HEK293 (cell line): ENCODE data around the gene COL1A2.

Source experiments
- CTCF ChIA-PET: fragments of 350-600 bp; formaldehyde crosslinking; extraction: SDS; loops from one replicate; lab custom pipeline; 2021; ENCODE audit warnings: antibody characterized with exemption; lab: Yijun Ruan, JAX
- POLR2A ChIA-PET: fragments of 300-600 bp; formaldehyde crosslinking; extraction: SDS; loops from one replicate; lab custom pipeline; 2020; ENCODE audit warnings: antibody characterized with exemption, inconsistent platforms; lab: Yijun Ruan, JAX
- H3K27ac ChIP-seq: fragments of 200-500 bp; sonication (Bioruptor generic); 2 replicates; pipeline ENCODE4 v1.5.1; 2014; ENCODE audit warnings: low read depth, low read length, control low read depth, inconsistent platforms; ENCODE audit errors: extremely low read depth
- H3K36me3 ChIP-seq, 2 experiments: fragments of 200-500 bp in 1 of 2; sonication (Bioruptor generic) in 1 of 2; 1 replicate in 1 of 2; 2 replicates in 1 of 2; pipeline ENCODE4 v1.5.1; 2014 to 2017; ENCODE audit warnings: inconsistent platforms in 2 of 2, low read length in 2 of 2; ENCODE audit not compliant: control insufficient read depth in 2 of 2, insufficient read depth in 1 of 2
- H3K4me1 ChIP-seq: fragments of 200-500 bp; sonication (Bioruptor generic); 2 replicates; pipeline ENCODE4 v1.5.1; 2014; ENCODE audit warnings: mild to moderate bottlenecking, low read length, inconsistent platforms; ENCODE audit not compliant: control insufficient read depth, insufficient read depth
- H3K4me3 ChIP-seq: 2 replicates; pipeline ENCODE4 v1.5.1; 2011; ENCODE audit warnings: low read depth, mild to moderate bottlenecking, control low read depth, low read length, moderate library complexity
- H3K9me3 ChIP-seq: fragments of 200-500 bp; sonication (Bioruptor generic); 2 replicates; pipeline ENCODE4 v1.5.1; 2014; ENCODE audit warnings: low read depth, low read length, inconsistent platforms; ENCODE audit not compliant: control insufficient read depth, insufficient read depth
- MEIS1 ChIP-seq: sonication (generic); formaldehyde crosslinking; IDR thresholded peaks from 2 replicates; pipeline ENCODE4 v1.8.1; 2022; ENCODE audit warnings: missing genetic modification reagents, mild to moderate bottlenecking, borderline replicate concordance
- SALL2 ChIP-seq: fragments of 450-650 bp; formaldehyde crosslinking; IDR thresholded peaks from 2 replicates; pipeline ENCODE4 v1.5.0; 2017; ENCODE audit warnings: missing biosample characterization, mild to moderate bottlenecking, missing genetic modification characterization, borderline replicate concordance
- YY2 ChIP-seq: fragments of 450-650 bp; formaldehyde crosslinking; IDR thresholded peaks from 2 replicates; pipeline ENCODE4 v1.5.1; 2016; ENCODE audit warnings: missing biosample characterization, missing genetic modification characterization
- ZEB2 ChIP-seq: fragments of 450-650 bp; formaldehyde crosslinking; IDR thresholded peaks from 2 replicates; pipeline ENCODE4 v1.5.1; 2016; ENCODE audit warnings: missing biosample characterization, missing genetic modification characterization
- ZFP69B ChIP-seq: fragments of 450-650 bp; formaldehyde crosslinking; IDR thresholded peaks from 2 replicates; pipeline ENCODE4 v1.5.1; 2016; ENCODE audit warnings: missing biosample characterization, missing genetic modification characterization
- ZNF16 ChIP-seq: fragments of 450-650 bp; formaldehyde crosslinking; IDR thresholded peaks from 2 replicates; pipeline ENCODE4 v1.5.1; 2016; ENCODE audit warnings: low read depth, missing biosample characterization, missing genetic modification characterization
- ZNF175 ChIP-seq: fragments of 450-650 bp; formaldehyde crosslinking; IDR thresholded peaks from 2 replicates; pipeline ENCODE4 v1.5.1; 2016; ENCODE audit warnings: missing biosample characterization, missing genetic modification characterization
- ZNF19 ChIP-seq: fragments of 450-650 bp; formaldehyde crosslinking; IDR thresholded peaks from 2 replicates; pipeline ENCODE4; 2016; ENCODE audit warnings: missing biosample characterization, missing genetic modification characterization, low read depth
- ZNF211 ChIP-seq: fragments of 450-650 bp; formaldehyde crosslinking; IDR thresholded peaks from 2 replicates; pipeline ENCODE4 v1.5.1; 2016; ENCODE audit warnings: low read depth, missing biosample characterization, missing genetic modification characterization
- ZNF292 ChIP-seq: fragments of 450-650 bp; formaldehyde crosslinking; IDR thresholded peaks from 2 replicates; pipeline ENCODE4 v1.5.1; 2016; ENCODE audit warnings: low read depth, missing biosample characterization, missing genetic modification characterization, borderline replicate concordance
- ZNF366 ChIP-seq: fragments of 450-650 bp; formaldehyde crosslinking; conservative IDR thresholded peaks from 2 replicates; pipeline ENCODE4 v1.5.1; 2016; ENCODE audit warnings: missing biosample characterization, missing genetic modification characterization
- ZNF416 ChIP-seq: fragments of 450-650 bp; formaldehyde crosslinking; IDR thresholded peaks from 2 replicates; pipeline ENCODE4 v1.5.1; 2016; ENCODE audit warnings: missing biosample characterization, missing genetic modification characterization
- ZNF548 ChIP-seq: fragments of 450-650 bp; formaldehyde crosslinking; IDR thresholded peaks from 2 replicates; pipeline ENCODE4 v1.5.1; 2016; ENCODE audit warnings: missing biosample characterization, missing genetic modification characterization
- ZNF623 ChIP-seq: fragments of 450-650 bp; formaldehyde crosslinking; IDR thresholded peaks from 2 replicates; pipeline ENCODE4 v1.5.1; 2016; ENCODE audit warnings: missing biosample characterization, missing genetic modification characterization
- ZNF626 ChIP-seq: fragments of 450-650 bp; sonication (Bioruptor Pico); formaldehyde crosslinking; IDR thresholded peaks from 2 replicates; pipeline ENCODE4 v1.5.1; 2018; ENCODE audit warnings: missing biosample characterization, missing genetic modification characterization, inconsistent platforms
- ZNF658 ChIP-seq: fragments of 450-650 bp; formaldehyde crosslinking; IDR thresholded peaks from 2 replicates; pipeline ENCODE4; 2016; ENCODE audit warnings: missing biosample characterization, missing genetic modification characterization
- ZNF707 ChIP-seq: fragments of 450-650 bp; formaldehyde crosslinking; IDR thresholded peaks from 2 replicates; pipeline ENCODE4 v1.5.1; 2016; ENCODE audit warnings: missing biosample characterization, missing genetic modification characterization
- ZNF791 ChIP-seq: fragments of 450-650 bp; formaldehyde crosslinking; IDR thresholded peaks from 2 replicates; pipeline ENCODE4 v1.5.1; 2016; ENCODE audit warnings: missing biosample characterization, missing genetic modification characterization
- TF ChIP-seq, protein P1 (sequence below): fragments of 450-650 bp; formaldehyde crosslinking; IDR thresholded peaks from 2 replicates; pipeline ENCODE4 v1.5.1; 2016; ENCODE audit warnings: missing biosample characterization, missing genetic modification characterization
- TF ChIP-seq, protein P2 (sequence below): fragments of 450-650 bp; formaldehyde crosslinking; IDR thresholded peaks from 2 replicates; pipeline ENCODE4 v1.5.1; 2017; ENCODE audit warnings: missing biosample characterization, missing genetic modification characterization

Gene COL1A2

DNA sequence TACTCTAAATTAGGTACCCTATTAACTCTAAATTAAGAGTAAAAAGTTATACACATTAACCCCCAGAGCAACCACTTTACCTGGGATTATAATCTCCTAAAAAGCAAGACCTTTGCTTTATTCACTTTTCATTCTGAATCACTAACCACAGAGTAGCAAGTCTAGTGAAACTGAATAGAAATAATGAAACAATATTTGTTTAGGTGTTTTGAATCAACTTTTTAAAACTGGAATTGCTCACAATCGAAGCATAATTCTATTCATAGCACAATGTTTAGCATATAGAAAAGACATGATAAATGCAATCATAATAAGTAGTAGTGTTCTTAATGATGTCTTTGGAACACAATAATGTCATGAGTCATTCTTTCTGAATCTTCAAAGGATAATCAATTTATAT lies 77.9 kb downstream of the COL1A2 start:
- Histone ChIP-seq H3K36me3 (no peaks in the 10 kb centered on the region), H3K9me3 (no peaks in the 10 kb centered on the region), H3K27ac (no peak overlapping the region)
- POLR2A ChIA-PET = no interaction called here
- CTCF ChIA-PET = no interaction called here
- TF ChIP-seq ZNF211 (tag by site-specific recombination) (no peak), ZNF19 (tag by site-specific recombination) (no peak), ZEB2 (tag by site-specific recombination) (no peak), ZNF416 (tag by site-specific recombination) (no peak), ZNF16 (tag by site-specific recombination) (no peak), ZNF623 (tag by site-specific recombination) (no peak), YY2 (tag by site-specific recombination) (no peak), MEIS1 (CRISPR knock-in tag) (no peak), ZNF791 (tag by site-specific recombination) (no peak)
- TF ChIP-seq, all 188 proteins: peak for 0
- H3K4me3 ChIP-seq = no peak overlapping the region
- no peaks in the 10 kb centered on the region for H3K4me1 ChIP-seq

DNA sequence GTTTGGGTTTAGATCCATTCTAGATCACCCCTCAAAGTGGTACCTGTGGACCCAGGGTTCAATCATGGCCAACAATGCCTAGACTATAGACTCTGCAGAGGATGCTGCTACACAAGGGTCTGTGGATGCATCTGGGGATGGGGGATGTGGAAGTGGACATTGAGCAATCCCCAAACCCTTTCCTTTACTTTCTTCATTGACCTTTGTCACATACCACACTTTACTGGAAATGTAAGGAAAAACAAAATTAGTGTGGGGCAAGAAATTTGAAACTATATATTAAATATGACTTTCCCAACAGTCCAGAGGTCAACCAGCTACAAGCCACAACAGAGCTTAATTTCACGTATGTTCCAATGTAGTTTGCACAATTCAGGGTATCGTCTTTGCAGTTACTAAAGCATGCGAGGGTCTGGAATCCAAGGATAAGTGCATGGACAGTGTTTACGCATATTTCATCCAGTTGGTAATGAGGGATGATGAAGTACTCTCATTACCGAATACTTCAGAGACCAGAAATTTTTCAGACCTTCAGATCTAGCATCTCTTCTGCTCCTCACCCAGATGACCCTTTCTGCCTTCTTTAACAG lies 81.7 kb downstream of the COL1A2 start:
- ChIA-PET CTCF (no interaction called here), POLR2A (no interaction called here)
- H3K9me3 ChIP-seq = no peaks in the 10 kb centered on the region
- TF ChIP-seq ZNF626 = no peak
- TF ChIP-seq, protein P1, sequence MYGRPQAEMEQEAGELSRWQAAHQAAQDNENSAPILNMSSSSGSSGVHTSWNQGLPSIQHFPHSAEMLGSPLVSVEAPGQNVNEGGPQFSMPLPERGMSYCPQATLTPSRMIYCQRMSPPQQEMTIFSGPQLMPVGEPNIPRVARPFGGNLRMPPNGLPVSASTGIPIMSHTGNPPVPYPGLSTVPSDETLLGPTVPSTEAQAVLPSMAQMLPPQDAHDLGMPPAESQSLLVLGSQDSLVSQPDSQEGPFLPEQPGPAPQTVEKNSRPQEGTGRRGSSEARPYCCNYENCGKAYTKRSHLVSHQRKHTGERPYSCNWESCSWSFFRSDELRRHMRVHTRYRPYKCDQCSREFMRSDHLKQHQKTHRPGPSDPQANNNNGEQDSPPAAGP = no peak
- TF ChIP-seq SALL2 (tag by site-specific recombination) = no peak
- no peak for TF ChIP-seq ZNF707 (tag by site-specific recombination)
- TF ChIP-seq ZNF175 (tag by site-specific recombination) = no peak
- no peak for TF ChIP-seq ZFP69B (tag by site-specific recombination)
- no peaks in the 10 kb centered on the region for H3K36me3 ChIP-seq
- H3K4me1 ChIP-seq = no peaks in the 10 kb centered on the region
- H3K27ac ChIP-seq = no peak overlapping the region
- no peak overlapping the region for H3K4me3 ChIP-seq

DNA sequence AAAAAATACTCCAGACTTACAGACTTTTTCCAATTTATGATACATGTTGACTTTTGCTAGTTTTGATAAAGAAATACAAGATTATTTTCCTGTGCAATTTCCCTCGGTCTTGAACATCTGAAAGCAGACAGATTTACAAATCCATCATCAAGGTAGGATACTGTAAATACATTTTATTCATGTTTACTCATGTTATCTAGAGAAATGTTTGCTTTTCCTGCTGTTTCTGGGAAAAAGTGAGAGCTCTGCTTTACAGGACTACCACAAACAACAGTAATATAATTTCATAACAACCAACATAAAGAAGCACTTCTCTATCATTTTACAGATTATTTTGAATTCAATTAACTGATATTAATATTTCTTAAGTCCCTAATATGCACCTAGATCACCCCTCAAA lies 83.2 kb downstream of the COL1A2 start:
- ChIA-PET POLR2A (no interaction called here), CTCF (interaction anchor here (1.0 kb wide), 1 partner anchor 9 kb away, joined by 3 read pairs; no protein-coding TSS in a partner anchor)
- no peak overlapping the region for H3K4me3 ChIP-seq

GRCh38 chr7:94478648-94479214 lies 84.0 kb downstream of the COL1A2 start:
- Histone ChIP-seq H3K4me3 (no peak overlapping the region), H3K9me3 (no peaks in the 10 kb centered on the region)
- TF ChIP-seq ZNF366 (tag by site-specific recombination) = peak; percentile 89
- TF ChIP-seq, protein P2, sequence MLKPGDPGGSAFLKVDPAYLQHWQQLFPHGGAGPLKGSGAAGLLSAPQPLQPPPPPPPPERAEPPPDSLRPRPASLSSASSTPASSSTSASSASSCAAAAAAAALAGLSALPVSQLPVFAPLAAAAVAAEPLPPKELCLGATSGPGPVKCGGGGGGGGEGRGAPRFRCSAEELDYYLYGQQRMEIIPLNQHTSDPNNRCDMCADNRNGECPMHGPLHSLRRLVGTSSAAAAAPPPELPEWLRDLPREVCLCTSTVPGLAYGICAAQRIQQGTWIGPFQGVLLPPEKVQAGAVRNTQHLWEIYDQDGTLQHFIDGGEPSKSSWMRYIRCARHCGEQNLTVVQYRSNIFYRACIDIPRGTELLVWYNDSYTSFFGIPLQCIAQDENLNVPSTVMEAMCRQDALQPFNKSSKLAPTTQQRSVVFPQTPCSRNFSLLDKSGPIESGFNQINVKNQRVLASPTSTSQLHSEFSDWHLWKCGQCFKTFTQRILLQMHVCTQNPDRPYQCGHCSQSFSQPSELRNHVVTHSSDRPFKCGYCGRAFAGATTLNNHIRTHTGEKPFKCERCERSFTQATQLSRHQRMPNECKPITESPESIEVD = no peak
- TF ChIP-seq, all 188 proteins: peak for 1
- H3K36me3 ChIP-seq = no peaks in the 10 kb centered on the region
- no peak overlapping the region for H3K27ac ChIP-seq
- ChIA-PET POLR2A (no interaction called here), CTCF (interaction anchor here (0.7 kb wide), 1 partner anchor 768 kb away, joined by 4 read pairs; no protein-coding TSS in a partner anchor)
- no peaks in the 10 kb centered on the region for H3K4me1 ChIP-seq

More for the DNA sequence above, 83.2 kb downstream of the COL1A2 start:
- Histone ChIP-seq H3K9me3 (no peaks in the 10 kb centered on the region), H3K27ac (no peak overlapping the region), H3K4me1 (no peaks in the 10 kb centered on the region), H3K36me3 (no peaks in the 10 kb centered on the region)
- TF ChIP-seq ZNF658 (tag by site-specific recombination) (no peak), ZNF292 (no peak), ZNF548 (no peak)
